ENCODE data around the gene G6PC1. TPM values are rescaled to one million over a fixed set of nuclear protein-coding genes. Genes with fewer than 3 reads are reported as not detected.
A peak's percentile ranks its signal among the peaks of the same experiment; 100 is the strongest.

G6PC1 gene
- total and polyA plus RNA-seq, 2 of the 13 experiments (the other 11 are each of a cell fraction or from before 2014, with no cell fraction given) = 1.7 to 37.9 TPM

GRCh38 chr17:42853968-42854790 lies 46.4 kb upstream of the G6PC1 start (continued):
- TF ChIP-seq ZBTB39 (CRISPR knock-in tag; IDR thresholded peaks at IDR 0.05) (peak; percentile 21; the same call in 1 of the 2 replicates), HOXA9 (CRISPR knock-in tag; IDR thresholded peaks at IDR 0.05; ENCODE audit: borderline replicate concordance) (no peak), SAFB2 (CRISPR knock-in tag; IDR thresholded peaks at IDR 0.05; ENCODE audit: borderline replicate concordance, low read depth) (peak; percentile 42; the same call in 1 of the 2 replicates), ZBTB26 (CRISPR knock-in tag; IDR thresholded peaks at IDR 0.05; ENCODE audit: borderline replicate concordance) (peak; percentile 11; the same call in 1 of the 2 replicates), ZFP1 (CRISPR knock-in tag; IDR thresholded peaks at IDR 0.05) (peak; percentile 64; the same call in 1 of the 2 replicates), GMEB1 (CRISPR knock-in tag; IDR thresholded peaks at IDR 0.05; ENCODE audit: borderline replicate concordance) (peak; percentile 55; the same call in 1 of the 2 replicates), KMT2B (CRISPR knock-in tag; IDR thresholded peaks at IDR 0.05) (no peak), SMAD1 (CRISPR knock-in tag; IDR thresholded peaks at IDR 0.05; ENCODE audit: borderline replicate concordance, low read depth) (peak; percentile 34), MTA3 (CRISPR knock-in tag; IDR thresholded peaks at IDR 0.05) (no peak), PBX2 (CRISPR knock-in tag; IDR thresholded peaks at IDR 0.05) (no peak), ZNF564 (CRISPR knock-in tag; IDR thresholded peaks at IDR 0.05) (no peak), ZGPAT (CRISPR knock-in tag; IDR thresholded peaks at IDR 0.05) (no peak), JUNB (CRISPR knock-in tag; IDR thresholded peaks at IDR 0.05; ENCODE audit: borderline replicate concordance) (no peak), ATF4 (CRISPR knock-in tag; IDR thresholded peaks at IDR 0.05) (no peak), BCL6 (CRISPR knock-in tag; IDR thresholded peaks at IDR 0.05) (no peak), SP5 (CRISPR knock-in tag; IDR thresholded peaks at IDR 0.05; ENCODE audit: borderline replicate concordance, low read depth) (peak; percentile 78), GLI4 (CRISPR knock-in tag; IDR thresholded peaks at IDR 0.05; ENCODE audit: borderline replicate concordance) (no peak), ZNF143 (CRISPR knock-in tag; IDR thresholded peaks at IDR 0.05) (0 out of 2 replicates have a peak, but pooled peaks have one; percentile 24), ZNF839 (CRISPR knock-in tag; IDR thresholded peaks at IDR 0.05; ENCODE audit: borderline replicate concordance) (0 out of 2 replicates have a peak, but pooled peaks have one; percentile 61)

All from HepG2 (cell line).